ENCODE results near the gene CFDP1.

CFDP1 gene

GRCh38 chr16:75452464-75453190 lies 19.3 kb upstream of the CFDP1 start:
- Histone ChIP-seq H2AFZ (ENCODE audit: low read length) (no peak overlapping the region), H3K36me3 (ENCODE audit: insufficient read depth, low read length) (peaks cover 23% of the 10 kb centered on the region), H3F3A (ENCODE audit: insufficient read depth, low read length) (no peaks in the 10 kb centered on the region), H3K4me3 (ENCODE audit: low read depth, low read length, poor library complexity, severe bottlenecking) (no peak overlapping the region), H3K27me3 (ENCODE audit: insufficient read depth, low read length) (no peaks in the 10 kb centered on the region), H3K9me2 (ENCODE audit: low read depth, low read length) (no peaks in the 10 kb centered on the region), H3K4me1 (ENCODE audit: insufficient read depth, low read length, severe bottlenecking) (peaks cover 17% of the 10 kb centered on the region), H3K27ac (ENCODE audit: low read depth, low read length, poor library complexity, severe bottlenecking) (no peak overlapping the region), H3K4me2 (ENCODE audit: low read length) (no peak overlapping the region), H3K9me3 (ENCODE audit: low read length) (no peaks in the 10 kb centered on the region), H3K79me2 (ENCODE audit: insufficient read depth, low read length) (peaks cover 14% of the 10 kb centered on the region), H3K9ac (ENCODE audit: low read length) (no peak overlapping the region), H4K20me1 (ENCODE audit: insufficient read depth, low read length) (no peaks in the 10 kb centered on the region)
- TF ChIP-seq EZH2 (IDR thresholded peaks at IDR 0.05; ENCODE audit: borderline replicate concordance, low read length) (no peak), CTCF (IDR thresholded peaks at IDR 0.05; ENCODE audit: low read length) (no peak)

GRCh38 chr16:75446416-75446815 lies 13.1 kb upstream of the CFDP1 start:
- Histone ChIP-seq H3K9me2 (ENCODE audit: low read depth, low read length) (no peaks in the 10 kb centered on the region; the same call in 1 of the 2 replicates), H3K4me1 (ENCODE audit: insufficient read depth, low read length, severe bottlenecking) (no peaks in the 10 kb centered on the region), H3K79me2 (ENCODE audit: insufficient read depth, low read length) (no peaks in the 10 kb centered on the region), H3K36me3 (ENCODE audit: insufficient read depth, low read length) (peaks cover 33% of the 10 kb centered on the region), H3K27ac (ENCODE audit: low read depth, low read length, poor library complexity, severe bottlenecking) (no peak overlapping the region), H2AFZ (ENCODE audit: low read length) (no peak overlapping the region), H3K4me2 (ENCODE audit: low read length) (no peak overlapping the region), H3K27me3 (ENCODE audit: insufficient read depth, low read length) (no peaks in the 10 kb centered on the region), H4K20me1 (ENCODE audit: insufficient read depth, low read length) (no peaks in the 10 kb centered on the region), H3F3A (ENCODE audit: insufficient read depth, low read length) (no peaks in the 10 kb centered on the region), H3K9me3 (ENCODE audit: low read length) (no peaks in the 10 kb centered on the region), H3K4me3 (ENCODE audit: low read depth, low read length, poor library complexity, severe bottlenecking) (no peak overlapping the region), H3K9ac (ENCODE audit: low read length) (no peak overlapping the region)
- TF ChIP-seq CTCF (IDR thresholded peaks at IDR 0.05; ENCODE audit: low read length) (no peak), EZH2 (IDR thresholded peaks at IDR 0.05; ENCODE audit: borderline replicate concordance, low read length) (no peak)

GRCh38 chr16:75445298-75445697 lies 12.0 kb upstream of the CFDP1 start:
- no peaks in the 10 kb centered on the region for H4K20me1 ChIP-seq (ENCODE audit: insufficient read depth, low read length)
- no peaks in the 10 kb centered on the region for H3K79me2 ChIP-seq (ENCODE audit: insufficient read depth, low read length)
- no peaks in the 10 kb centered on the region for H3K27me3 ChIP-seq (ENCODE audit: insufficient read depth, low read length)
- no peak overlapping the region for H3K4me3 ChIP-seq (ENCODE audit: low read depth, low read length, poor library complexity, severe bottlenecking)
- no peaks in the 10 kb centered on the region; the same call in 1 of the 2 replicates for H3K9me2 ChIP-seq (ENCODE audit: low read depth, low read length)
- H3K4me2 ChIP-seq (ENCODE audit: low read length) = no peak overlapping the region
- no peaks in the 10 kb centered on the region for H3F3A ChIP-seq (ENCODE audit: insufficient read depth, low read length)
- no peak overlapping the region for H2AFZ ChIP-seq (ENCODE audit: low read length)
- H3K27ac ChIP-seq (ENCODE audit: low read depth, low read length, poor library complexity, severe bottlenecking) = no peak overlapping the region
- no peaks in the 10 kb centered on the region for H3K4me1 ChIP-seq (ENCODE audit: insufficient read depth, low read length, severe bottlenecking)
- no peak overlapping the region for H3K9ac ChIP-seq (ENCODE audit: low read length)
- H3K9me3 ChIP-seq (ENCODE audit: low read length) = no peaks in the 10 kb centered on the region
- peaks cover 23% of the 10 kb centered on the region for H3K36me3 ChIP-seq (ENCODE audit: insufficient read depth, low read length)
- TF ChIP-seq EZH2 (IDR thresholded peaks at IDR 0.05; ENCODE audit: borderline replicate concordance, low read length) = no peak
- TF ChIP-seq CTCF (IDR thresholded peaks at IDR 0.05; ENCODE audit: low read length) = no peak

Data from OCI-LY1 (cell line).